GM18505 (cell line): ENCODE measurements around the gene SDR39U1.

ENCODE experiments used
- ATAC-seq: cut with Tn5 transposase; IDR thresholded peaks from one replicate; pipeline ENCODE4 v1.9.1; 2021; ENCODE audit not compliant: unreplicated experiment
- POLR2A ChIP-seq: IDR thresholded peaks from 4 replicates; pipeline ENCODE4 v1.6.1; 2011; ENCODE audit warnings: borderline replicate concordance; ENCODE audit not compliant: insufficient read depth, insufficient read length; ENCODE audit errors: extremely low read depth

Gene SDR39U1

GRCh38 chr14:24417832-24418491 is 24.6 kb downstream of the SDR39U1 start:
- ATAC-seq: no peak
- TF ChIP-seq POLR2A: no peak

- no peak for ATAC-seq
- no peak for TF ChIP-seq POLR2A
Measured at GRCh38 chr14:24416932-24417619, 25.5 kb downstream of the SDR39U1 start.

- TF ChIP-seq POLR2A: no peak
- ATAC-seq: no peak
Measured at GRCh38 chr14:24416254-24416931, 26.2 kb downstream of the SDR39U1 start.

GRCh38 chr14:24415421-24416253 is 26.9 kb downstream of the SDR39U1 start:
- TF ChIP-seq POLR2A: no peak
- no peak for ATAC-seq

GRCh38 chr14:24414732-24415420 is 27.7 kb downstream of the SDR39U1 start:
- no peak for TF ChIP-seq POLR2A
- ATAC-seq: no peak

- ATAC-seq: no peak
- no peak for TF ChIP-seq POLR2A
Measured at GRCh38 chr14:24414077-24414476, 28.5 kb downstream of the SDR39U1 start.

GRCh38 chr14:24411443-24412389 is 30.9 kb downstream of the SDR39U1 start:
- TF ChIP-seq POLR2A: no peak
- ATAC-seq: no peak

- ATAC-seq: no peak
- TF ChIP-seq POLR2A: no peak
Measured at GRCh38 chr14:24409956-24410355, 32.6 kb downstream of the SDR39U1 start.

GRCh38 chr14:24409192-24409591 is 33.4 kb downstream of the SDR39U1 start:
- no peak for TF ChIP-seq POLR2A
- ATAC-seq: no peak

GRCh38 chr14:24408764-24409163 is 33.8 kb downstream of the SDR39U1 start:
- ATAC-seq: no peak
- no peak for TF ChIP-seq POLR2A

- ATAC-seq: no peak
Measured at GRCh38 chr14:24407608-24408325, 34.8 kb downstream of the SDR39U1 start.

More at GRCh38 chr14:24407608-24408325, 34.8 kb downstream of the SDR39U1 start:
- no peak for TF ChIP-seq POLR2A
